ENCODE data around the gene AAMP.

AAMP gene

GRCh38 chr2:218259099-218259961, 10.6 kb downstream of the AAMP start:
- DNase-seq (ENCODE audit: low read depth in 2 of 2): no peak

DNA sequence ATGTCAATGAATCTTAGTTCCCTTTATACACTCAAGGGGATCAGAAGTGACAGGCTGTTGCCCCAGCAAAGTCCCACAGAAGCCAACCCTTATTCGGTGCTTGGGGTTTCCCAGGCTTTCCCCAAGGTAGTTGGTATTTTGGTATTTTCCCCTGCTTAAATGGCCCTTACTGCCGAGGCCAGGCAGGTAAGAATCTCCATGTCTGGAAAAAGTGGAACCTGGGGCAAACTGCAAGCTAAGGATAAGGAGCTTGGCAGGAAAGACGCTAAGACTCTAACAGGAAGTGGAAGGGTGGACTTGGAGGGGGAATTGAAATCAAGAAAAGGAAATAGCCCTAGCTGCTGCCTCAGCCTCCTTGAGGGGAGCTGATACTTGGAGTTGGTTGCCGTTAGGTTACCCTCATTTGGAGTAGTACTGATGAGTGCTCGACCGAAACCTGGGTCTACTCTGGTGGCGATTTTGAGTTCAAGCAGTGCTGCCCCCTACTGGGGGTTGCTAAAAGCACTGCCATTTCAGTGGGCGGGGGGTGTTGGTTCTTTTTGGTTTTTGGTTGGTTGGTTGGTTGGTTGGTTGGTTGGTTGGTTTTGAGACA, 12.5 kb downstream of the AAMP start:
- DNase-seq (ENCODE audit: low read depth in 2 of 2): peak; percentile 29 to 48

- no peak for DNase-seq (ENCODE audit: low read depth in 2 of 2)
Observed at GRCh38 chr2:218256612-218257350, 13.2 kb downstream of the AAMP start.

- no peak for DNase-seq (ENCODE audit: low read depth in 2 of 2)
Observed at GRCh38 chr2:218255446-218255845, 14.5 kb downstream of the AAMP start.

- DNase-seq (ENCODE audit: low read depth in 2 of 2): no peak
Observed at GRCh38 chr2:218253232-218253625, 16.7 kb downstream of the AAMP start.

DNA sequence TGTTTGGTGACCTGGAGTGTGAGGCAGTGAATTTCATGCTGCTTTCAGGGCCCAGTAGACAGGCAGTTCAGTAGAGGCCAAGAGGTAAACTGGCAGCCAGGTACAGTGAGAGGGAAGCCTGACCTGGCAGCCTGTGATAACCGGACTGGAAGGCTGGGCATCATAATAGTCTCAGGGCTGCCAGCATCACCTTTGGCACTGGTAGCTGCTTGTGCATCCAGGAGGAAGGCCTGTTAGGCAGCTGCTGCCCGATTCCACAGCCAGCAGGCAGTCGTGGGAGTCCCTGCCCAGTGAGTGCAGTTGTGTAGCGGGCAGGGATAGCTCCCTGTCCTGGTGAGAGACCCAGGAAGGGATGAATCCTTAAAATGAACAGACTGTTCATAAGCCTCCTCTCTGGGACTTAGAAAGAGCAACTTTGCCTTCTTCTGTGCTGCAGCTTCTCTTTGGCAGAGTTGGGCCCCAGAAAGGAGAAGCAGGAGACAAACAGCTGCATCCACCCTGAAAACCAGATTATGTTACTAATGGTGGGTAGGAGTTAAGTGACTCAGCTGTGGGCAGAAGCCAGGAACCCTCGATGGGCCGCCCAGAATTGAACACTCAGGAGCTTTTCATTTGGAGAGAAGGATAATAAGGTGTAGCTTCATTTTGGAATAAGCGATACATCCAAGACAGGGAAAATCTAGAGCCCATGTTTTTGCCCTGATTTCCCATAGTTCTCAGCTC, 17.3 kb downstream of the AAMP start:
- no peak for DNase-seq (ENCODE audit: low read depth in 2 of 2)

DNA sequence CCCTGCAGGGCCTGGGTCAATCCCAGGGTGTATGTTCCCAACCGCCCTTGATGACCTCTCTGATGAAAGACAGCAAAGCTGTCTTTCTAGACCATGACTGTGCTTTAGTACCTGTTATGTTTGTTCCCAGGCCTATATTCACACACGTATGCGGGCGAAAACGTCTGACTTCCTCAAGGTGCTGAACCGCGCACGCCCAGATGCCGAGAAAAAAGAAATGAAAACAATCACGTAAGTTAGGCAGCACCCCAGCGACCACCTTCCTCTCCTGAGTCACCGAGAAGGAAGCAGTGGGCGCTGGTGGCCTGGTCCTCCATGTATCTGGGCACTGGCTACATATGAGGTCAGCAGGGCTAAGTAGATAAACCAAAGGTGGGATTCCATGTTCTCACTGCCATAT, 20.2 kb downstream of the AAMP start:
- no peak for DNase-seq (ENCODE audit: low read depth in 2 of 2)

DNA sequence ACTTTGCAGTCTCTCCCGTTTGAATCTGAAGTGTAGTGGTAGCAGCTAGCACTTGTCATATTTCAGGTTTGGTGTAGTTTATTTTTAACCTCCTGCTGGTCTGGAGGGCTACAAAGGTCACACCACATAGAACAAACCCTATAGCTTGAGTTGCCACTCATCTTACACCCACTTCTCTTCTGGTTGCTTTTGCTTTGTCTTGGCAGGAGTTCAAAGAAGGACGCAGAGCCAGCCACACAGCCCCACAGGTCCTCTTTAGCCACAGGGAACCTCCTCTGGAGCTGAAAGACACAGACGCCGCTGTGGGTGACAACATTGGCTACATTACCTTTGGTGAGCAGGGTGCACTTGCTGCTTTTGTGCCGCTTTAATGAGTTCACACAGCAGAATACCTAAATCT, 24.7 kb downstream of the AAMP start:
- no peak for DNase-seq (ENCODE audit: low read depth in 2 of 2)

- no peak for DNase-seq (ENCODE audit: low read depth in 2 of 2)
Observed at GRCh38 chr2:218244665-218245064, 25.3 kb downstream of the AAMP start.

DNA sequence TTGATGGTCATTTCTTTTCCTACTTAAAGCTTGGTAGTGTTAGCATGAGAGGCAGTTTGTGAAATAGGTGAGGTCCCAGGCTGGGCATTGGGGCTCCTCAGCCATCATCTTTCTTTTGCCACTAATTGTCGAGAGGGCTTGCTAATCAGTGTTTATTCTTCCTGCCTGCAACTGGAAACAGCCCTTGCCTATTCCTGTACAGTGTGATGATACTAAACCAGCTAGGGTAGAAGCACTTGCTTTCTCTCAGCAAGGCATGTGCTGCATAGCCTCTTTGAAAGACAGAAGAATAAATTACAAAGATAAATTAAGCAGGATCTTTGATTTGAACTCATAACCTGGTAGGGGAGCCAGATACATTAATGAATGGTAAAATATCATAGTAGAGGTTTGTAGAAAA, 25.7 kb downstream of the AAMP start:
- no peak for DNase-seq (ENCODE audit: low read depth in 2 of 2)

DNA sequence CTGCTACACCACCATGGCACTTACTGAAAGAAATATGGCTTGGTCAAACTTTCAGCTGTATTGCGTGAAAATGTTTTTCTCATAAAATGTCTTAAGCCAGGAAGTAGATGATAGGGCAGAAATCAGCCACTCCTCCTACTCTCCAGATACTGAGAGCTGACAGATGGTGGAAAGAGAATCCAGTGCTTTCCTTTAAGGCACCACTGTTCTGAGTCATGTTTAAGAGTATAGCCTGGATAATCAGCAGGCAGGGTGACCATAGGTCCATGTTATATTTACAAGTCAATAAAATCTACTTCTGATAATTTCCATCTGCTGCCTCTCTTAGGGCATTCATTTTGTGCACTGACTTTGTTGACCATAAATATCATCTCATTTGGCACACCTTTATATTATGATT, 31.1 kb downstream of the AAMP start:
- DNase-seq (ENCODE audit: low read depth in 2 of 2): no peak

GRCh38 chr2:218236829-218237228, 33.1 kb downstream of the AAMP start:
- DNase-seq (ENCODE audit: low read depth in 2 of 2): no peak

- DNase-seq (ENCODE audit: low read depth in 2 of 2): no peak
Observed at GRCh38 chr2:218235017-218235416, 34.9 kb downstream of the AAMP start.

- no peak for DNase-seq (ENCODE audit: low read depth in 2 of 2)
Observed at GRCh38 chr2:218234521-218234920, 35.4 kb downstream of the AAMP start.

DNA sequence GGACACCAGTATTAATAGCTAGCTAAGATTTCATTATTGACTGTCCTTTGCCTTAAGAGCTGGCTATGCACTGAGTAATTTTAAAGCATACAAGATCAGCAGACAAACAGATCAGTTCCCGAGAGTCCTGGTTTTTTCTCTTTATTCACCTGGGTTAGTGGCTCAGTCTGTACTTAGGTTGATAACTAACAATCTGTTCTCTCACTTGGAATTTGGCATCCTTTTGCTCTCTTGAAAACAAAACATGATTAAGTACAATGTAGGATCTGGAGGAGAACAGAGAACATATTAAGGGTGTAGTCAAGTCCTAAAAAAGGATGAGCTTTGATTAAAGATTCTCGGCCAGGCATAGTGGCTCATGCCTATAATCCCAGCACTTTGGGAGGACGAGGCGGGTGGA, 36.4 kb downstream of the AAMP start:
- no peak for DNase-seq (ENCODE audit: low read depth in 2 of 2)

DNA sequence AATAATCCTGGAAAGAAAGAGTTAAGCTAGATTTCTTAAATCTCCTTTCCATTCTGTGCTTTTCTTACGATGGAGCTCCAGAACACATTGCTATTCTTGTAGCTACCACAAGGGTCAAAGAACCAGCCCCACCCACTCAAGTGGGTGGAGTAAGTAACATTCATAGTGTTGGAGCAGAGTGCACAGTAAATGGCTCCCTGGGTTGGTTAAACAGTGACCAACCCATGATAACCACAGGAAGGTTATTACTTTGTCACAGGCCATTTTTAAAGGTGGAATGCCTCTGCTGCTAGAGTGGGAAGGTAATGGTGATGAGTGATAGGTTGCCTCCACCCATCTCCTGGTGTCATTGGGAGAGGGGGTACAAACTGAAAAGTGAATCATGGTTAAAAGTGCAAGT, 39.1 kb downstream of the AAMP start:
- no peak for DNase-seq (ENCODE audit: low read depth in 2 of 2)

DNA sequence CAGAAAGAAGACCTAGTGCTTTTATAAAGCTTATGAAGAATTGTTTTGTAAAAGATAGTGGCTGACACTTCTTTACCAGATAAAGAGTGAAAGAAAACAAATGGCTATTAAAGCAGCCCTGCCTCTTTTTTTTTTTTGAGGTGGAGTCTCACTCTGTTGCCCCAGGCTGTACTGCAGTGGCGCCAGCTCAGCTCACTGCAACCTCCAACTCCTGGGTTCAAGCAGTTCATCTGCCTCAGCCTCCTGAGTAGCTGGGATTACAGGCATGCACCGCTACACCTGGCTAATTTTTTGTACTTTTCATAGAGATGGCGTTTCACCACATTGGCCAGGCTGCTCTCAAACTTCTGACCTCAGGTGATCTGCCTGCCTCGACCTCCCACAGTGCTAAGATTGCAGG, 40.1 kb downstream of the AAMP start:
- no peak for DNase-seq (ENCODE audit: low read depth in 2 of 2)

GRCh38 chr2:218229239-218229638, 40.7 kb downstream of the AAMP start:
- DNase-seq (ENCODE audit: low read depth in 2 of 2): no peak

- no peak for DNase-seq (ENCODE audit: low read depth in 2 of 2)
Observed at GRCh38 chr2:218228366-218229090, 41.4 kb downstream of the AAMP start.

- no peak for DNase-seq (ENCODE audit: low read depth in 2 of 2)
Observed at GRCh38 chr2:218226903-218227302, 43.0 kb downstream of the AAMP start.

DNA sequence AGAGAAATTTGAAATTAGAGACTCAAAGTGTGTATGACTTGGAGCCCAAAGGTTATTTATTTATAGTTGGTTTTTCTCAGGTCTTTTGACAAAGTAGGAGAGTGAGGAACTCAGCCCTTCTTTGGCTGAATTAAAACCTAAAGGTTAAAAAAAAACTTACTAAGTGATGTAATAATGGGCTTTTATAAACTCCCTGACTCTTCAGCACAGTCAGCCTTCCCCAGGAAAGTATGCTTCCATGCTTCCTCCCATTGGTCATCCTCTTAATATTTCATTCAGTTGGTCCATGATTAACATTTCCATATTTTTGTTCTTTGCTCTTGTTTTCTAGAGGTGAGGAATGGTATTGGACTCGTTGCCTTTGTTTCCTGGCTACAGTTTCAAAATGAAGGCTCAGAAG, 45.8 kb downstream of the AAMP start:
- DNase-seq (ENCODE audit: low read depth in 2 of 2): no peak

DNA sequence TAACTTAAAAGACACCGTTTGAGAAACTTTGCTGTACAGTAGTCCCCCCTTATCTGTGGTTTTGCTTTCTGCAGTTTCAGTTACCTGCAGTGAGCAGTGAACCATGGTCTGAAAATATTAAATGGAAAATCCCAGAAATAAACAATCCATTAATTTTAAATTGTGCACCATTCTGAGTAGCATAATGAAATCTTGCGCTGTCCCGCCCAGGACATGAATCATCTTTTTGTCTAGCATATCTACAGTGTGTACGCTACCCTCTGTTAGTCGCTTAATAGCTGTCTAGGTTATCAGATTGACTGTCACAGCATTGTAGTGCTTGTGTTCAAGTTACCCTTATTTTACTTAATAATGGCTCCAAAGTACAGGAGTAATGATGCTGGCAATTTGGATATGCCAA, 46.9 kb downstream of the AAMP start:
- DNase-seq (ENCODE audit: low read depth in 2 of 2): no peak
